Endothelial cell of umbilical vein (primary cell): ENCODE results near the gene C19orf73.
A peak's percentile ranks its signal among the peaks of the same experiment; 100 is the strongest.

Source experiments
- FOS ChIP-seq: IDR thresholded peaks from 2 replicates; pipeline ENCODE4 v1.6.1; 2011; ENCODE audit warnings: mild to moderate bottlenecking, low read length, moderate library complexity, borderline replicate concordance; ENCODE audit not compliant: insufficient read depth
- TF ChIP-seq, protein P1 (sequence below), 2 donors: IDR thresholded peaks; 1 replicate in 1 of 2; 2 replicates in 1 of 2; pipeline ENCODE4 v1.5.1; 2011; ENCODE audit warnings: low read length in 2 of 2, mild to moderate bottlenecking in 2 of 2, moderate library complexity in 2 of 2, control low read depth in 1 of 2, inconsistent platforms in 1 of 2, low read depth in 1 of 2; ENCODE audit not compliant: insufficient read depth in 1 of 2; ENCODE audit errors: extremely low read depth in 1 of 2

DNA sequence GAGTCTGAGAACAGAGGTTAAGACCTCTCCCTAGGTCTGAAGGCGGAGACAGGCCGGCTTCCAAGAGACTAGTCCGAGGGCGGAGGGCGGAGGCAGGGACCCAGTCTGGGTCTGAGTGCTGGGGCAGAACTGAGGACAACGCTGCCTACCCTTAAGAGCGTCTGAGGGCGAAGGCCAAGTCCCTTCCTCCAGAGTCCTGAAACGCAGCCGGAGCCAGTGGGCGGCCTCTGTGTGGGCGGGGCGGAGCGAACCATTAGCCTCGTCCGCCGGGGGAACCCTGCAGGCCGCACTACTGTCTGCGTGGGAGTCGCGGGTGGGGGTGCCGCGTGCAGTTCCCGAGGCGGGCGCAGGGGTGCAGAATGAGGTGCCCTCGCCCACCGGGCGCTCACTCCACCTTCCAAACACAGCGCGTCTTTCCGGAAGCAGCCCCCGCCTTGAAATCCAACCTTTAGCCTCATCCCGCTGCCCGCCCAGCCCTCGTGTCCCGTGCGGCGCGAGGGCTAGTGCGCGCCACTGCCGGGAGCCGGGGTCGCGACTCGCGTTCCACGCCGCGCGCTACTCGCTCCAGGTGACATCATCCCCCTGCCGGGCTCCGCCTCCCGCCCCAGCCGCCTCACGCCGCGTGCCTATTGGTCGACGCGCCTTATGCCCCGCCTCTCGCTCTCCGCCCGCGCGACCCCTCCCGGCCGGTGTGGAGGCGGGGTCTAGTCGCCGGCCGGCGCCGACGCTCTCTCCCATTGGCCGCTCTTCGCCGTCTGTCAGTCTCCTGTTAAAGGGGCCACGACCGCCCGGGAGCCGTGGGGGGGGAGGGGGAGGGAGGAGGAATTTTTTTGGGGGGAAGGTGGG, at the start of gene C19orf73:
- TF ChIP-seq, protein P1, sequence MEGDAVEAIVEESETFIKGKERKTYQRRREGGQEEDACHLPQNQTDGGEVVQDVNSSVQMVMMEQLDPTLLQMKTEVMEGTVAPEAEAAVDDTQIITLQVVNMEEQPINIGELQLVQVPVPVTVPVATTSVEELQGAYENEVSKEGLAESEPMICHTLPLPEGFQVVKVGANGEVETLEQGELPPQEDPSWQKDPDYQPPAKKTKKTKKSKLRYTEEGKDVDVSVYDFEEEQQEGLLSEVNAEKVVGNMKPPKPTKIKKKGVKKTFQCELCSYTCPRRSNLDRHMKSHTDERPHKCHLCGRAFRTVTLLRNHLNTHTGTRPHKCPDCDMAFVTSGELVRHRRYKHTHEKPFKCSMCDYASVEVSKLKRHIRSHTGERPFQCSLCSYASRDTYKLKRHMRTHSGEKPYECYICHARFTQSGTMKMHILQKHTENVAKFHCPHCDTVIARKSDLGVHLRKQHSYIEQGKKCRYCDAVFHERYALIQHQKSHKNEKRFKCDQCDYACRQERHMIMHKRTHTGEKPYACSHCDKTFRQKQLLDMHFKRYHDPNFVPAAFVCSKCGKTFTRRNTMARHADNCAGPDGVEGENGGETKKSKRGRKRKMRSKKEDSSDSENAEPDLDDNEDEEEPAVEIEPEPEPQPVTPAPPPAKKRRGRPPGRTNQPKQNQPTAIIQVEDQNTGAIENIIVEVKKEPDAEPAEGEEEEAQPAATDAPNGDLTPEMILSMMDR (IDR thresholded peaks at IDR 0.05; ENCODE audit: extremely low read depth in 1 of 2, insufficient read depth in 1 of 2, low read depth in 1 of 2, low read length in 2 of 2), result peak in 1 of 2 donors; percentile 7
- no peak for TF ChIP-seq FOS
